T-helper 2 cell (primary cell): ENCODE measurements around the gene PALM.
A peak's percentile ranks its signal among the peaks of the same experiment; 100 is the strongest.
"Not testable (repeated sequence)": the region's sequence is repeated elsewhere in the genome, so short reads cannot be mapped to it uniquely, and the experiment has no call there.

Experiments
- DNase-seq, 5 experiments: peaks; one replicate each; pipeline versions ENCODE4 v3.0.0 to v3.0.0-alpha.2; 2012 to 2022

Gene PALM

GRCh38 chr19:678791-679388 is 29.8 kb upstream of the PALM start:
- no peak for DNase-seq

GRCh38 chr19:679418-680286 is 29.1 kb upstream of the PALM start:
- DNase-seq: peak in 1 of 5 experiments; percentile 51

- DNase-seq: peak; percentile 97 to 100 (median 100)
These were observed 28.3 kb upstream of the PALM start for GRCh38 chr19:680287-681028.

DNA sequence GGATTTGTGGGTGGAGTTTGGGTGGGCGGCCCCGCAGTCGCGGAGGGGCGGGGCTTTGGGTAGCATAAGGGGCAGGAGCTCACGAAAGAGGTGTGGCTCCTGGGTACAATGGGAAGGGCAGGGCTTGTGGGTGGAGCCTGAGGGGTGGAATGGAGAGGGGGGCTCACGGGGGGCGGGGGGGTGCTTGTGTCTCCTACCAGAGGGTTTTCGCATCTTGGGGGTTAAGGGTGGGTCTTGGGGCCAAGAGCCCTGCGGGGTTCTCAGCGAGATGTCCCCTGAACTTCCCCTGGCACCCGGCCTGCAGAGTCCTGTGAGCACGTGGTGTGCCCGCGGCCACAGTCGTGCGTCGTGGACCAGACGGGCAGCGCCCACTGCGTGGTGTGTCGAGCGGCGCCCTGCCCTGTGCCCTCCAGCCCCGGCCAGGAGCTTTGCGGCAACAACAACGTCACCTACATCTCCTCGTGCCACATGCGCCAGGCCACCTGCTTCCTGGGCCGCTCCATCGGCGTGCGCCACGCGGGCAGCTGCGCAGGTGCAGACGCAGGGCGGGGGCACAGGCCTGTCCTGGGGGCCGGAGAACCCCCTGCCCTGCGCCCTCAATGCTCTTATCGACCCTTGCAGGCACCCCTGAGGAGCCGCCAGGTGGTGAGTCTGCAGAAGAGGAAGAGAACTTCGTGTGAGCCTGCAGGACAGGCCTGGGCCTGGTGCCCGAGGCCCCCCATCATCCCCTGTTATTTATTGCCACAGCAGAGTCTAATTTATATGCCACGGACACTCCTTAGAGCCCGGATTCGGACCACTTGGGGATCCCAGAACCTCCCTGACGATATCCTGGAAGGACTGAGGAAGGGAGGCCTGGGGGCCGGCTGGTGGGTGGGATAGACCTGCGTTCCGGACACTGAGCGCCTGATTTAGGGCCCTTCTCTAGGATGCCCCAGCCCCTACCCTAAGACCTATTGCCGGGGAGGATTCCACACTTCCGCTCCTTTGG is 27.4 kb upstream of the PALM start:
- peak in 4 of 5 experiments; percentile 37 to 90 (median 86) for DNase-seq

DNA sequence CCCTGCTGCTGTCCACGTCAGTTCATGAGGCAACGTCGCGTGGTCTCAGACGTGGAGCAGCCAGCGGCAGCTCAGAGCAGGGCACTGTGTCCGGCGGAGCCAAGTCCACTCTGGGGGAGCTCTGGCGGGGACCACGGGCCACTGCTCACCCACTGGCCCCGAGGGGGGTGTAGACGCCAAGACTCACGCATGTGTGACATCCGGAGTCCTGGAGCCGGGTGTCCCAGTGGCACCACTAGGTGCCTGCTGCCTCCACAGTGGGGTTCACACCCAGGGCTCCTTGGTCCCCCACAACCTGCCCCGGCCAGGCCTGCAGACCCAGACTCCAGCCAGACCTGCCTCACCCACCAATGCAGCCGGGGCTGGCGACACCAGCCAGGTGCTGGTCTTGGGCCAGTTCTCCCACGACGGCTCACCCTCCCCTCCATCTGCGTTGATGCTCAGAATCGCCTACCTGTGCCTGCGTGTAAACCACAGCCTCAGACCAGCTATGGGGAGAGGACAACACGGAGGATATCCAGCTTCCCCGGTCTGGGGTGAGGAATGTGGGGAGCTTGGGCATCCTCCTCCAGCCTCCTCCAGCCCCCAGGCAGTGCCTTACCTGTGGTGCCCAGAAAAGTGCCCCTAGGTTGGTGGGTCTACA is 25.9 kb upstream of the PALM start:
- no peak for DNase-seq

DNA sequence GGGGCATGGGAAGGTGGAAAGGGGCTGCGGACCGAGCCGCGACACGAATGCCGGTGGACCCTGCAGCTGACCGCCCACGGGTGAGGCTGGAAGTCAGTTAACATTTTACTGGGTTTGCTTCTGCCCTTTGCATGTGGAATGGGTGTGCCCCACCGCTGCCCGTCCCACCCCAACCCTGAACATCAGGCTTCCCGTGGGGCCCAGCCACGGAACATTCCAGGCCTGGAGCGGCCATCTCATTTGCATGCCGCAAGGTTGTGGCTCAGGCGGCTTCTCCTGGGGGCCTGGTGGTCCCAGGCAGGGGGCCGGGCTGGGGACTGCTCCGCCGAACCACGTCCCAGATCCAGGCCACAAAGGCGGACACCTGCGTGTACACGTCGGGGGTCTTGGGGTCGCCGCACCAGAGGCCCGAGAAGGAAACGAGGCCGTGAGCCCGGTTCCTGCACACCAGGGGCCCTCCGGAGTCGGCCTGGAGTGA is 23.2 kb upstream of the PALM start:
- DNase-seq: no peak

GRCh38 chr19:686589-687297 is 22.0 kb upstream of the PALM start:
- DNase-seq: no peak

- no peak for DNase-seq
These were observed 21.1 kb upstream of the PALM start for GRCh38 chr19:687569-688166.

DNA sequence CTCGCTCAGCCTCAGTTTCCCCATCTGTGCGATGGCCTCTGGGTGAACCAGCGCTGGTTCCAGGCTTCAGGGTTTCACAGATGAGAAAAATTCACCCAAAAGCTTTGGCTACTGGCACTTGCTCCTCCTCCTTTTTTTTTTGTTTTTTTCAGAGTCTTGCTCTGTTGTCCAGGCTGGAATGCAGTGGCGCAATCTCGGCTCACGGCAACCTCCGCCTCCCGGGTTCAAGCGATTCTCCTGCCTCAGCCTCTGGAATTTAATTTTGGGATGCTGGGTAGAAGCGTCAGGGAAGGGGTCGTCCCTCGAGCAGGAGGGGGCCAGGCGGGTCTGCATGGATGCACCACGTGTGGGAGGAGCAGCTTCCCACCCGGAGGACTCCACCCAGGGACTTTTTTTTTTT is 20.5 kb upstream of the PALM start:
- no peak for DNase-seq

- DNase-seq: no peak
These were observed 19.7 kb upstream of the PALM start for GRCh38 chr19:688992-689391.

GRCh38 chr19:690203-690602 is 18.5 kb upstream of the PALM start:
- DNase-seq: no peak

GRCh38 chr19:694481-695351 is 14.0 kb upstream of the PALM start:
- DNase-seq: no peak

- DNase-seq: no peak
These were observed 13.3 kb upstream of the PALM start, which contains the start of gene PRSS57 for GRCh38 chr19:695352-695949. PRSS57 (minus strand) TSS chr19:695452; CDS start chr19:695430, 22 bp downstream.

DNA sequence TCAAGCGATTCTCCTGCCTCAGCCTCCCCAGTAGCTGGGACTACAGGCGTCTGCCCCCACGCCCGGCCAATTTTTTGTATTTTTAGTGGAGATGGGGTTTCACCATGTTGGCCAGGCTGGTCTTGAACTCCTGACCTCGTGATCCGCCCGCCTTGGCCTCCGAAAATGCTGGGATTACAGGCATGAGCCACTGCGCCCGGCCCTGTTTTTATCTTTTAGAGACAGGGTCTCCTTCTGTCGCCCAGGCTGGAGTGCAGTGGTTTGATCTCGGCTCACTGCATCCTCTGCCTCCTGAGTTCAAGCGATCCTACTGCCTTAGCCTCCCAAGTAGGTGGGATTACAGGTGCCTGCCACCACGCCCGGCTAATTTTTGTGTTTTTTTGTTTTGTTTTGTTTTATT is 10.2 kb upstream of the PALM start:
- not testable (repeated sequence) for DNase-seq

DNA sequence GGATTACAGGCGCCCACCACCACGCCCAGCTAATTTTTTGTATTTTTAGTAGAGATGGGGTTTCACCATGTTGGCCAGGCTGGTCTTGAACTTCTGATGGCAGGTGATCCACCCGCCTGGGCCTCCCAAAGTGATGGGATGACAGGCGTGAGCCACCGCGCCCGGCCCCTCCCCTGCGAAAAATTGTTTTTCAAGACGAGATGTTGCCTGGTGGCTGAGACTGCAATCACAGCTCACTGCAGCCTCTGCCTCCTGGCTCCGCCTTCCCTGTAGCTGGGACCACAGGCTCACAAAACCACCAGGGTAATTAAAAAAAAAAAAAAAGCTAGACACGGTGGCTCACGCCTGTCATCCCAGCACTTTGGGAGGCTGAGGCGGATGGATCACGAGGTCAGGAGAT is 8.8 kb upstream of the PALM start:
- DNase-seq: peak in 1 of 5 experiments; percentile 34

DNA sequence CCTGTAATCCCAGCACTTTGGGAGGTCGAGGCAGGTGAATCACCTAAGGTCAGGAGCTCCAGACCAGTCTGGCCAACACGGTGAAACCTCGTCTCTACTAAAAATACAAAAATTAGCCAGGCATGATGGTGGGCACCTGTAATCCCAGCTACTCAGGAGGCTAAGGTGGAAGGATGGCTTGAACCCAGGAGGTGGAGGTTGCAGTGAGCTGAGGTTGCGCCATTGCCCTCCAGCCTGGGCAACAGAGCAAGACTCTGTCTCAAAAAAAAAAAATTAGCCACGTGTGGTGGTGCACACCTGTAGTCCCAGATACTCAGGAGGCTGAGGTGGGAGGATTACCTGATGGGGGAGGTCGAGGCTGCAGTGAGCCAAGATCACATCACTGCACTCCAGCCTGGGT is 5.9 kb upstream of the PALM start:
- DNase-seq: not testable (repeated sequence)

DNA sequence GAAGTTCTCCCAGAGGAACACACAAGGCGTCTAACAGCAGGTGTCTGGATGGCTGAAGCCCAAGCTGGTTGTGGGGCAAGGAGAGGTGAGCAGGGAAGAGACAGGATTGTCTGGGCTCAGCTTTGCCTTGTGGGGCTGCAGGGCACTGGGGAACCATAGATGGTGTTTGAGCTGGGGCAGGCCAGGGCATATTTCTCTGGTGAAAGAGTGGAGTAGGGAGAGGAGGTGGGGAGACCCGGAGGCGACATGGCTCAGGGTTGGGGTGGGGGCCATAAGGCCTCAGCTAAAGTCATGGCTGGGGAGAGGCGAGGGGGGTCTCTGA is 5.4 kb upstream of the PALM start:
- no peak for DNase-seq

DNA sequence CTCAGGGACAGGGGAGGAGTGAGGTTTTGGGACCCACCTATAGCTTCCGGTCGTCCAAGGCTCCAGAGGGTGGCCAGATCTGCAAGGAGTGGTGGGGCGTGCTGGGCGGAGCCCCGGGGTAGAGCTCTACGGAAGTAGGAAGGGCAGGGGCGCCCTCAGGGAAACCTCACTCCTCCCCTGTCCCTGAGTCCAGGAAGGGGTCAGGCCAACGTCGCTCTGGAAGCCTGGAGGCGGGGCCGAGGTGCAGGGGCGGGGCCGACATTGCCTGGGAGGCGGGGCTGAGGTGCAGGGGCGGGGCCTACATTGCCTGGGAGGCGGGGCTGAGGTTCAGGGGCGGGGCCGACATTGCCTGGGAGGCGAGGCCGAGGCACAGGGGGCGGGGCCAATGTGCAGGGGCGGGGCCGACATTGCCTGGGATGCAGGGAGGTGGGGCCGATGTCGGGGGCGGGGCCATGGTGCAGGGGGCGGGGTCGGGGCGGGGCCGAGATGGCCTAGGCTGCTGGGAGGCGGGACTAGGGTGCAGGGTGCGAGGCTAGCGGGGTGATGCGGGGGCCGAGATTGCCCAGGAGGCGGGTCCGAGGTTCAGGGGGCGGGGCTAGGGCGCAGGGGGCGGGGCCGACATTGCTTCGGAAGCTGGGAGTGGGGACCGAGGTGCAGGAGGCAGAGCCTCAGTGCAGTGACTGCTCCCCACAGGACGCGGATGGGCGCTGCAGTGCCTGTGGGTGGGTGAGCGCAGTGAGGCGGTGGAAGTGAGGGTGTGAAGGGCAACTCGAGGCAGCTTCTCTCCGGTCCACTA is 4.9 kb upstream of the PALM start:
- DNase-seq: peak; percentile 31 to 71 (median 52)
